Measurements from ENCODE around the gene MRPL45. TPM values are rescaled to one million over a fixed set of nuclear protein-coding genes. Genes with fewer than 3 reads are reported as not detected.
A peak's percentile ranks its signal among the peaks of the same experiment; 100 is the strongest.

Gene MRPL45
- total RNA-seq, 1 experiment from 2014 or later, result 24.7 TPM

DNA sequence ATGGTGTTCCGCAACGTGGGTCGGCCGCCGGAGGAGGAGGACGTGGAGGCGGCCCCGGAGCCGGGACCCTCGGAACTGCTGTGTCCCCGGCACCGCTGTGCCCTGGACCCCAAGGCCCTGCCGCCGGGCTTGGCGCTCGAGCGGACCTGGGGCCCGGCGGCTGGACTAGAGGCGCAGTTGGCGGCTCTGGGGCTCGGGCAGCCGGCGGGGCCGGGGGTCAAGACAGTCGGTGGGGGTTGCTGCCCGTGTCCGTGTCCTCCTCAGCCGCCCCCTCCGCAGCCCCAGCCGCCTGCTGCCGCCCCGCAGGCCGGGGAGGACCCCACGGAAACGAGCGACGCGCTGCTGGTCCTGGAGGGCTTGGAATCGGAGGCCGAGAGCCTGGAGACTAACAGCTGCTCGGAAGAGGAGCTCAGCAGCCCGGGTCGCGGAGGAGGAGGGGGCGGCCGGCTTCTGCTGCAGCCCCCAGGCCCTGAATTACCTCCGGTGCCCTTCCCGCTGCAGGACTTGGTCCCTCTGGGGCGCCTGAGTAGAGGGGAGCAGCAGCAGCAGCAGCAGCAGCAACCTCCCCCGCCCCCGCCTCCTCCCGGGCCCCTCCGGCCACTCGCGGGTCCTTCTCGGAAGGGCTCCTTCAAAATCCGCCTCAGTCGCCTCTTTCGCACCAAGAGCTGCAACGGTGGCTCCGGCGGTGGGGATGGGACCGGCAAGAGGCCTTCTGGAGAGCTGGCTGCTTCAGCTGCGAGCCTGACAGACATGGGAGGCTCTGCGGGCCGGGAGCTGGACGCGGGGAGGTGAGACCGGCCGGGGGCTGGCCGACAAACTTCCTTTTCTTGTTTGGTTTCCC lies 55.5 kb downstream of the MRPL45 start:
- in situ Hi-C loops (cut with HindIII; ENCODE audit: low pct_unique_long_range_greater_than_20kb, low sequenced_read_pairs) (no loop called here), intact Hi-C loops (cut with micrococcal nuclease; ENCODE audit: unreplicated experiment) (no loop called here)
- Histone ChIP-seq H3K4me1 (ENCODE audit: control insufficient read depth, insufficient read depth, low read length) (peaks cover 29% of the 10 kb centered on the region), H3K27ac (ENCODE audit: low read length) (peak overlapping the region; percentile 63), H3K36me3 (ENCODE audit: control insufficient read depth, insufficient read depth, low read length) (peaks cover 3% of the 10 kb centered on the region; the same call in 1 of the 2 replicates), H3K27me3 (ENCODE audit: control insufficient read depth, insufficient read depth, low read length) (no peaks in the 10 kb centered on the region), H3K4me3 (ENCODE audit: low read depth in 2 of 2, low read length in 2 of 2) (peak overlapping the region; percentile 65 to 73), H3K9me3 (ENCODE audit: control insufficient read depth, insufficient read depth, low read depth, low read length) (no peaks in the 10 kb centered on the region)
- no TSS peak for BruUV-seq (replicated peaks)
- no peak for DNase-seq (ENCODE audit: low read depth, low spot score)
- peak; percentile 12 for ATAC-seq
- POLR2A ChIA-PET, result interaction anchor here (0.9 kb wide), 1 partner anchor 13 kb away, joined by 3 read pairs; no protein-coding TSS in a partner anchor
- CTCF ChIA-PET, result interaction anchor here (0.6 to 0.7 kb wide), 3 partner anchors 62 to 102 kb away, joined by 3 to 4 read pairs (median 3); no protein-coding TSS in a partner anchor
- TF ChIP-seq SIN3A (IDR thresholded peaks at IDR 0.05; ENCODE audit: borderline replicate concordance, insufficient read depth, low read depth, low read length) (no peak), TCF7L2 (IDR thresholded peaks at IDR 0.05; ENCODE audit: low read depth, low read length) (no peak), CTCF (IDR thresholded peaks at IDR 0.05) (no peak), POLR2AphosphoS5 (IDR thresholded peaks at IDR 0.05; ENCODE audit: low read depth, low read length) (no peak)
- TF ChIP-seq, protein P1, sequence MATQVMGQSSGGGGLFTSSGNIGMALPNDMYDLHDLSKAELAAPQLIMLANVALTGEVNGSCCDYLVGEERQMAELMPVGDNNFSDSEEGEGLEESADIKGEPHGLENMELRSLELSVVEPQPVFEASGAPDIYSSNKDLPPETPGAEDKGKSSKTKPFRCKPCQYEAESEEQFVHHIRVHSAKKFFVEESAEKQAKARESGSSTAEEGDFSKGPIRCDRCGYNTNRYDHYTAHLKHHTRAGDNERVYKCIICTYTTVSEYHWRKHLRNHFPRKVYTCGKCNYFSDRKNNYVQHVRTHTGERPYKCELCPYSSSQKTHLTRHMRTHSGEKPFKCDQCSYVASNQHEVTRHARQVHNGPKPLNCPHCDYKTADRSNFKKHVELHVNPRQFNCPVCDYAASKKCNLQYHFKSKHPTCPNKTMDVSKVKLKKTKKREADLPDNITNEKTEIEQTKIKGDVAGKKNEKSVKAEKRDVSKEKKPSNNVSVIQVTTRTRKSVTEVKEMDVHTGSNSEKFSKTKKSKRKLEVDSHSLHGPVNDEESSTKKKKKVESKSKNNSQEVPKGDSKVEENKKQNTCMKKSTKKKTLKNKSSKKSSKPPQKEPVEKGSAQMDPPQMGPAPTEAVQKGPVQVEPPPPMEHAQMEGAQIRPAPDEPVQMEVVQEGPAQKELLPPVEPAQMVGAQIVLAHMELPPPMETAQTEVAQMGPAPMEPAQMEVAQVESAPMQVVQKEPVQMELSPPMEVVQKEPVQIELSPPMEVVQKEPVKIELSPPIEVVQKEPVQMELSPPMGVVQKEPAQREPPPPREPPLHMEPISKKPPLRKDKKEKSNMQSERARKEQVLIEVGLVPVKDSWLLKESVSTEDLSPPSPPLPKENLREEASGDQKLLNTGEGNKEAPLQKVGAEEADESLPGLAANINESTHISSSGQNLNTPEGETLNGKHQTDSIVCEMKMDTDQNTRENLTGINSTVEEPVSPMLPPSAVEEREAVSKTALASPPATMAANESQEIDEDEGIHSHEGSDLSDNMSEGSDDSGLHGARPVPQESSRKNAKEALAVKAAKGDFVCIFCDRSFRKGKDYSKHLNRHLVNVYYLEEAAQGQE (IDR thresholded peaks at IDR 0.05; ENCODE audit: insufficient read depth in 1 of 2, low read depth in 2 of 2, low read length in 1 of 2), result no peak

DNA sequence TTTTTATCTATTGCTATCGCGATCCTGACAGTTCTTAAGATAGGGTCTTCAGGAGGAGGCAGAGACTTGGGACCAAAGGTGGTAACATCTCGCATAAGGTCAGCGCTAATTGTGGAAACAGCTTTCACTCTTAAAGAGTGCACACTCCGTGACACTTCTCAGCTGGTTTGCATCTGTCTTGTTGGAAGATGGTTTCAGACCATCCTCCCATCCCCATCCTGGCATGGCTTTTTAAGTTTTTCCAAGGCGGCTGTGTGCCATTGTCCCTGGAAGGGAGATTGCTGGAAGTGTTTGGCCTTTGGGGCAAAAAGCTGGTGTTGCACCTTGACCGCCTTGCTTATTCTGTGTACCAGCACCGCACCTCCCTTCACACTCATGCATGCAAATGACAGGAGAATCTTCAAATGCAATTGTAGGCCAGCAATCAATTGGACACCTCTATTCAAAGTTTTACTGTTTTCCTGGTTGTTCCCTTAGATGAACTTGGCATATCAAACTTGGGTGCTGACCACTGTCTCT lies 56.2 kb downstream of the MRPL45 start:
- intact Hi-C loops (cut with micrococcal nuclease; ENCODE audit: unreplicated experiment), result no loop called here
- Histone ChIP-seq H3K9me3 (ENCODE audit: control insufficient read depth, insufficient read depth, low read depth, low read length) (no peaks in the 10 kb centered on the region), H3K27ac (ENCODE audit: low read length) (peak overlapping the region; percentile 63), H3K27me3 (ENCODE audit: control insufficient read depth, insufficient read depth, low read length) (no peaks in the 10 kb centered on the region), H3K36me3 (ENCODE audit: control insufficient read depth, insufficient read depth, low read length) (peaks cover 3% of the 10 kb centered on the region; the same call in 1 of the 2 replicates), H3K4me1 (ENCODE audit: control insufficient read depth, insufficient read depth, low read length) (peaks cover 32% of the 10 kb centered on the region), H3K4me3 (ENCODE audit: low read depth in 2 of 2, low read length in 2 of 2) (peak overlapping the region; percentile 65 to 73)
- CTCF ChIA-PET, result interaction anchor here (0.7 kb wide), 1 partner anchor 61 kb away, joined by 3 read pairs; no protein-coding TSS in a partner anchor
- in situ Hi-C loops (cut with HindIII; ENCODE audit: low pct_unique_long_range_greater_than_20kb, low sequenced_read_pairs), result no loop called here
- POLR2A ChIA-PET, result interaction anchor here (0.9 kb wide), 1 partner anchor 13 kb away, joined by 3 read pairs; no protein-coding TSS in a partner anchor
- DNase-seq (ENCODE audit: low read depth, low spot score) (no peak), ATAC-seq (no peak)
- BruUV-seq (replicated peaks), result no TSS peak
- TF ChIP-seq POLR2AphosphoS5 (IDR thresholded peaks at IDR 0.05; ENCODE audit: low read depth, low read length) (no peak), SIN3A (IDR thresholded peaks at IDR 0.05; ENCODE audit: borderline replicate concordance, insufficient read depth, low read depth, low read length) (no peak), CTCF (IDR thresholded peaks at IDR 0.05) (no peak), TCF7L2 (IDR thresholded peaks at IDR 0.05; ENCODE audit: low read depth, low read length) (no peak)
- TF ChIP-seq, protein P1 (IDR thresholded peaks at IDR 0.05; ENCODE audit: insufficient read depth in 1 of 2, low read depth in 2 of 2, low read length in 1 of 2), result no peak
